Kidney (tissue), 14 donors: ENCODE results near the gene WDR48. TPM values are rescaled to one million over a fixed set of nuclear protein-coding genes. Genes with fewer than 3 reads are reported as not detected.

Experiments used
- DNase-seq, 5 donors: peaks; one replicate each; pipeline ENCODE4 v3.0.0-alpha.2; 2013 to 2020
- FAIRE-seq: peaks from 2 replicates; lab custom pipeline; 2012; peaks lifted over from hg19 to GRCh38; lab: Jason Lieb, UNC
- H3K27ac ChIP-seq, 2 donors: one replicate each; pipeline ENCODE4 v1.7.0; 2013; ENCODE audit warnings: low read depth in 2 of 2, low read length in 2 of 2, inconsistent platforms in 1 of 2
- H3K27me3 ChIP-seq: one replicate; pipeline ENCODE4 v1.7.1; 2013; ENCODE audit warnings: low read length, inconsistent platforms; ENCODE audit not compliant: control insufficient read depth, insufficient read depth
- H3K36me3 ChIP-seq, 3 donors: one replicate each; pipeline versions ENCODE4 v1.7.0 to v1.7.1; 2013; ENCODE audit warnings: low read length in 3 of 3, control low read depth in 1 of 3, inconsistent platforms in 1 of 3; ENCODE audit not compliant: insufficient read depth in 3 of 3, control insufficient read depth in 2 of 3
- H3K4me1 ChIP-seq, 3 donors: one replicate each; pipeline versions ENCODE4 v1.7.0 to v1.7.1; 2013; ENCODE audit warnings: low read length in 3 of 3, inconsistent platforms in 1 of 3, low read depth in 1 of 3; ENCODE audit not compliant: control insufficient read depth in 2 of 3, insufficient read depth in 2 of 3
- H3K4me3 ChIP-seq, 3 donors: one replicate each; pipeline versions ENCODE4 v1.7.0 to v1.8.1; 2013; ENCODE audit warnings: low read length in 3 of 3, control low read depth in 1 of 3, inconsistent platforms in 1 of 3
- H3K9ac ChIP-seq, 3 donors: one replicate each; pipeline versions ENCODE4 v1.7.0 to v1.7.1; 2013; ENCODE audit warnings: low read length in 3 of 3, control low read depth in 1 of 3, inconsistent platforms in 1 of 3
- H3K9me3 ChIP-seq, 3 donors: one replicate each; pipeline versions ENCODE4 v1.7.0 to v1.7.1; 2013; ENCODE audit warnings: low read length in 3 of 3, control low read depth in 1 of 3, inconsistent platforms in 1 of 3; ENCODE audit not compliant: control insufficient read depth in 2 of 3, insufficient read depth in 1 of 3
- CTCF ChIP-seq: IDR thresholded peaks from 3 replicates; pipeline ENCODE4 v1.5.1; 2012; ENCODE audit warnings: mild to moderate bottlenecking, moderate library complexity, borderline replicate concordance; ENCODE audit not compliant: insufficient read depth; ENCODE audit errors: extremely low read depth
- intact Hi-C: fragments of 100-400 bp; cut with DNase I; formaldehyde crosslinking; loops from one replicate; pipeline ENCODE4 v1.11.1; 2022
- polyA plus RNA-seq: library from polyadenylated mRNA; stranded (reverse); fragments of 350-450 nt; fragmentation: Illumina TruSeq; extraction: RNeasy Lipid Tissue Mini Kit (QIAGEN cat#74804); gene quantifications from one replicate; pipeline ENCODE4 v1.2.3, GENCODE V29; 2014; ENCODE audit warnings: low read depth, low replicate concordance; ENCODE audit not compliant: insufficient read depth
- total RNA-seq: library from RNA; stranded (reverse); fragmentation: NEBNext Ultra II Directional; extraction: Animal tissue kit (Norgen Biotek cat#: 25700); gene quantifications from one replicate; pipeline ENCODE4 v1.2.1, GENCODE V29; 2021
- donor health status: control.
- donor health status: control.
- donor health status: control.
- donor health status: control.
- donor health status: control.
- donor health status: DM: yes; HTN: yes; CAD: no.
- donor health status: Normal renal cell carcinoma (clear cell type).

Gene WDR48
- total and polyA plus RNA-seq, 2 donors from 2014 or later: 21.0 to 48.3 TPM

DNA sequence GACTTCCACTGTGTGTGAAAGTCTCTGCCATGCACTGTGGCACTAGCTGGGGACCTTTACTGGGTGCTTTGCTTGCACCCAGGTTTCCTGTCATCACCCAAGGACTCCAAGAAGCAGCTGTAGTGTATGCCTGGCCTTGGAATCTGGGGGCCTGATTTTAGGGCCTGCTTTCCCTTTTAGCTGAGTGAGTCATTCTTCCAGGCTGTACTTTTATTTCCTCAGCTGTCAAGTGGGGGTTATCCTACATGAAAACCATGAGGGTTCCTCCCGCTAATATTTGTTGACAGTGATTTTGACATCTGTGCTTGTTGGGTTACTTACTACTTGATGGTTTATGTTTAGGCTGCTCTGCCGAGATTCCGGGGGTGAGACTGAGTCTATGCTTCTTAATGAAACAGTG, 37.1 kb downstream of the WDR48 start:
- no peak overlapping the region for H3K4me3 ChIP-seq
- no peak for TF ChIP-seq CTCF
- peaks cover 8 to 43% (median 39%) of the 10 kb centered on the region in 3 donors for H3K36me3 ChIP-seq
- no peak for FAIRE-seq
- no peaks in the 10 kb centered on the region for H3K27me3 ChIP-seq
- no peak overlapping the region for H3K9ac ChIP-seq
- no peaks in the 10 kb centered on the region for H3K9me3 ChIP-seq
- intact Hi-C loops: no loop called here
- H3K4me1 ChIP-seq: no peaks in the 10 kb centered on the region
- no peak for DNase-seq
- H3K27ac ChIP-seq: no peak overlapping the region

DNA sequence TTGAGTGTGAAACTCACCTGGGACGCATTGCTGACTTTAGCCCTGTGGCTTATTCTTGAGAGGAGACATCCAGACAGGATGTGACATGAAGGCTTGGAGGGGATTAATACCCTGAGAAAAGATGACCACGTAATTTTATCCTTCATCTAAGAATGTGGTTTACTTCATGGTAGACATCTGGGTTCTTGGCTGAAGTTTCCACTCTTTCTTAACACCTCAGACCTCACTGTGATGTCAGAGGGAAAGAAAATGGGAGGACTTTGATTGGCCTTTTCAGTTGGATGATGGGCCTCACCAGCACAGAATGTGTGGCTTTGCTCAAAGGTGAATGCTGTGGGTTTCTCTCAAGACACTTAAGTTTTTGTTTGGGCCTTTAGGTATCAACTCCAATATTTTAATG, 39.1 kb downstream of the WDR48 start:
- peaks cover 7 to 56% (median 50%) of the 10 kb centered on the region in 3 donors for H3K36me3 ChIP-seq
- no peak for TF ChIP-seq CTCF
- no peak for FAIRE-seq

DNA sequence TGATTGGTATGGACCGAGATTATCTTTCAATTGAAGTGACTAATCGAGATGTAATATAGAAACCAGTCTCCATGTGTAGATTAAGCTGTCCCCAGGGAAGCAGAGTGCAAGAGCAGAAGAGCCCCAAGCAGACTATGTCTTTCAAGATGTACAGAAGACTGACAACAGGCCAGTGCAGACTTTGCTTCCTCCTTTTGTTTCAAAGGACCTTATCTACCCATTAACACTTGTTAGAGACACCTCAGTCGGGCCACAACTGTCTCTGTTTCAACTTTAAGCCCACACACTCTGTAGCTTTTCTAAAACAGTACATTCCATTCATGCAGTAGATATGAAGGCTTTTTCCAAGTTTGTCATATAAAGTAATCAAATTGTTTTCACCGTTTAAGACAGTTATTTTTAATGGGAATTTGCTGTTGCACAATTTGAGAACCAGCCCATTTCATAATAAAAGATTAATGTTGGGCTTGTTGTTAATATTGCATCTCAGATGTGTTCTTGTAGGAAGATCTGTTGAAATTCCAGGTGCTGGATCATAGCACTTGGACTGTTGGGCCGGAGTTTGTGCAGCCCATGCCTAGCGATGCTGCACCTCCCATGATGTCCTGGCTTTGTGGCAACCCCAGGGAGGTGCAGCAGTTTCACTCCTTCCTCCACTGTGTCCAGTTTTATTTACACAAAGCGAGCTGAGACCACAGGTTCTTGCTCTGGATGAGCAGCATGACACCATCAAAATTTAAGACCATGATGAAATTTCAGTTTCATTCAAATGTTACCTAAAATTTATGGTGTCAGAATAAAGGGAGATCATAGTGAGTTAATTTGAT, 43.2 kb downstream of the WDR48 start:
- peaks cover 5 to 55% (median 52%) of the 10 kb centered on the region in 3 donors for H3K36me3 ChIP-seq
- H3K9me3 ChIP-seq: no peaks in the 10 kb centered on the region
- DNase-seq (no peak), FAIRE-seq (no peak)
- H3K27ac ChIP-seq: no peak overlapping the region
- intact Hi-C loops: no loop called here
- no peaks in the 10 kb centered on the region for H3K27me3 ChIP-seq
- no peak overlapping the region for H3K4me3 ChIP-seq
- no peaks in the 10 kb centered on the region for H3K4me1 ChIP-seq
- no peak overlapping the region for H3K9ac ChIP-seq
- no peak for TF ChIP-seq CTCF

More for the DNA sequence above, 39.1 kb downstream of the WDR48 start:
- Histone ChIP-seq H3K4me1 (no peaks in the 10 kb centered on the region), H3K27me3 (no peaks in the 10 kb centered on the region), H3K9me3 (no peaks in the 10 kb centered on the region), H3K4me3 (no peak overlapping the region), H3K27ac (no peak overlapping the region), H3K9ac (no peak overlapping the region)
- intact Hi-C loops: no loop called here
- DNase-seq: no peak
